Thyroid gland (tissue), 4 donors: ENCODE data around the gene ZNF652.

Experiments used
- POLR2A ChIP-seq, 2 donors: fragments of 450-650 bp; IDR thresholded peaks; one replicate each; pipeline ENCODE4 v1.6.1; 2017; ENCODE audit warnings: antibody characterized with exemption in 2 of 2, mild to moderate bottlenecking in 2 of 2, moderate library complexity in 1 of 2
- TF ChIP-seq, protein P1 (sequence below), 6 experiments: fragments of 200-600 bp in 3 of 6; fragments of 450-650 bp in 3 of 6; sonication (generic) in 3 of 6; IDR thresholded peaks; one replicate each; pipeline ENCODE4 v1.5.1; 2016 to 2019; ENCODE audit warnings: antibody characterized with exemption in 6 of 6, mild to moderate bottlenecking in 2 of 6, inconsistent platforms in 1 of 6, moderate library complexity in 1 of 6

GRCh38 chr17:49287481-49287880 is 74.6 kb downstream of the ZNF652 start:
- TF ChIP-seq, protein P1, sequence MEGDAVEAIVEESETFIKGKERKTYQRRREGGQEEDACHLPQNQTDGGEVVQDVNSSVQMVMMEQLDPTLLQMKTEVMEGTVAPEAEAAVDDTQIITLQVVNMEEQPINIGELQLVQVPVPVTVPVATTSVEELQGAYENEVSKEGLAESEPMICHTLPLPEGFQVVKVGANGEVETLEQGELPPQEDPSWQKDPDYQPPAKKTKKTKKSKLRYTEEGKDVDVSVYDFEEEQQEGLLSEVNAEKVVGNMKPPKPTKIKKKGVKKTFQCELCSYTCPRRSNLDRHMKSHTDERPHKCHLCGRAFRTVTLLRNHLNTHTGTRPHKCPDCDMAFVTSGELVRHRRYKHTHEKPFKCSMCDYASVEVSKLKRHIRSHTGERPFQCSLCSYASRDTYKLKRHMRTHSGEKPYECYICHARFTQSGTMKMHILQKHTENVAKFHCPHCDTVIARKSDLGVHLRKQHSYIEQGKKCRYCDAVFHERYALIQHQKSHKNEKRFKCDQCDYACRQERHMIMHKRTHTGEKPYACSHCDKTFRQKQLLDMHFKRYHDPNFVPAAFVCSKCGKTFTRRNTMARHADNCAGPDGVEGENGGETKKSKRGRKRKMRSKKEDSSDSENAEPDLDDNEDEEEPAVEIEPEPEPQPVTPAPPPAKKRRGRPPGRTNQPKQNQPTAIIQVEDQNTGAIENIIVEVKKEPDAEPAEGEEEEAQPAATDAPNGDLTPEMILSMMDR (IDR thresholded peaks at IDR 0.05) = no peak
- no peak for TF ChIP-seq POLR2A (IDR thresholded peaks at IDR 0.05)
